Hepatic stellate cell (primary cell): Measurements from ENCODE around the gene TPGS1.

ENCODE experiments used
- DNase-seq: peaks from one replicate; pipeline ENCODE4 v3.0.0; 2011; ENCODE audit warnings: low spot score

Gene TPGS1

GRCh38 chr19:519449-519865 is 12.2 kb downstream of the TPGS1 start:
- no peak for DNase-seq

GRCh38 chr19:522726-523125 is 15.4 kb downstream of the TPGS1 start:
- DNase-seq: no peak

DNA sequence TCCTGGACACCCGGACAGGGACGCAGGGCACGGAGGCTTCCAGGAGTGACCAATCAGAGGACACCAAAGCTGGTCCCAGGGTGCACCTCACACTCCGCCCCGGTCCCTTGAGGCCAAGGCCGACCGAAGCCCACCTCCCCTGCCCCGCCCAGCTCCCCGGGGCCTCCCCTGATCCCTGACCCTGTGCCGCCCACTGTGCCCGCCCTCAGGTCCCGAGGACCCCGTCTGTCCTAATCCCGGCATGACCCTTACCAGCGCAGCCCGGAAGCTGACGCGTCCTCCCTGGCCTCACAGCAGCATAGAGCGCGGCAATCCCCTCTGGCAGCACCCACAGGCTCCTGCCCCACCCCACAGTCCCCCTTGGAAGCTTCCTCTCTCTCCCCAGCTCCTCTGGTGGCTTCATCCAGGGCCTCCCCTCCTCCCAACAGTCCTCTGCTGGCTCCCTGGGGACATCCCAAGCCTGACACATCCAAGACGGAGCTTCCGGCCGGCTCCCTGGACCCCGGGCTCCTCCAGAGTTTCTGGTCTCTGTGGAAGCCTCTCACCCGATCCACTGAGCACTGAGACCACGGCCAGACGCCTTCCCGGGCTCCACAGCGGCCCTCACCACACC is 16.9 kb downstream of the TPGS1 start:
- DNase-seq: peak; percentile 83

- no peak for DNase-seq
Measured at GRCh38 chr19:525029-525428, 17.7 kb downstream of the TPGS1 start.

GRCh38 chr19:525857-526419 is 18.6 kb downstream of the TPGS1 start:
- DNase-seq: no peak

- no peak for DNase-seq
Measured at GRCh38 chr19:530134-531008, 23.1 kb downstream of the TPGS1 start.

DNA sequence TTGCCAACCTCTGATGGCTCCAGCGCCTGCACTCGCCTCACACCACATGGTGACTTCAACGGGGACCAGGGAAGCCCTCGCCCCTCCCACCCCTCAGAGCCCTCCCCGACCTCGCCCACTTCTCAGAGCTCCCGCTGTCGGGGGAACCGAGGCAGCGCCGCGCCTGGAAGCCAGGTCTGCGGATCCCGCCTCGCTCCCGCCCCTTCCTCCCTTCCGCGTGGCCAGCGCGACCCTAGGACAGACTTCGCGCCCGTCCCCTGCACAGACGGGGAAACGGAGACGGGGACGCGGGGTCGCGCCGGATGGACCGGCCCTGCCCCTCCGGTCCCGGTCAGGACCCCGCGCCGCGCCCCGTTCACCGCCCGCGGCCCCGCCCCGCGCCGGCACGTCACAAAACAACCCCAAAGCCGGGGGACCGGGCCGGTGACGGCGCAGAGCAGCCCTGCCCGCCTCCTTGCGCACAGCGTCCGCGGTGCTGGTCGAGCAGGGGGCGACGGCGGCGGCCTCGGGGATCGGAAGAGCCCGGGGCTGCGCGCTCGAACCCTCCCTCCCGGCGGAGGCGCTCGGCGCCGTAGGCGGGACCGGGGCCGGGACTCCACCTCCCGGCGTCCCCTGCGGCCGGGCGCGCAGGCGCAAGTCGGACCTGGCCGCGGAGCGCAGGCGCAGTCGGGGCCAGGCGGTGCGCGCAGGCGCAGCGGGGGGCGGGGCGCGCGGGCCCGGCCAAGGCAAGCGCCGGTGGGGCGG is 23.9 kb downstream of the TPGS1 start:
- DNase-seq: peak; percentile 99

DNA sequence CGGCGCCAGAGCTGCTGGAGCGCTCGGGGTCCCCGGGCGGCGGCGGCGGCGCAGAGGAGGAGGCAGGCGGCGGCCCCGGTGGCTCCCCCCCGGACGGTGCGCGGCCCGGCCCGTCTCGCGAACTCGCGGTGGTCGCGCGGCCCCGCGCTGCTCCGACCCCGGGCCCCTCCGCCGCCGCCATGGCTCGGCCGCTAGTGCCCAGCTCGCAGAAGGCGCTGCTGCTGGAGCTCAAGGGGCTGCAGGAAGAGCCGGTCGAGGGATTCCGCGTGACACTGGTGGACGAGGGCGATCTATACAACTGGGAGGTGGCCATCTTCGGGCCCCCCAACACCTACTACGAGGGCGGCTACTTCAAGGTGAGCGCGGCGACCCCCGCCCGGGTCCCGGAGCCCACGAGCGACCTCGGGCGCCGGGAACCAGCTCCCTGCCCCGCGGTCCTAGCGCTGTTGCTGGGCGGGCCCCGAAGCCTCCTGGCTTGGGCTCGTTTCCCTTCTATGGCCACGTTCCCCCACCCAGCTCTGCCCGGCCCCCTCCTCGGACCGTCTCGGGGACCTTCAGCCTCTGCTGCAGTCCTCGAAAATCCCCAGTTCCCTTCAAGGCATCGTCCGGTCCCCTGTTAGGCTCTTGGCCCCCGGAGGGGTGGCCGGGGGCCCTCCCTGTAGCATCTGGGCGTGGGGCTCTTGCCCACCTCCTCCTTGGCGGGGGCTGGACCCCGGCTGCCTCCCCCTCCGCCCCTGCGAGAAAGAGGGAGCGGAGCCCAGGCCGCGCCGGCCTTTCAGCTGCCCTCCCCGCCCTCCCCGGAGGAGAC is 24.7 kb downstream of the TPGS1 start, which contains the start of gene CDC34:
Gene CDC34, plus strand, starts transcription at position 8 of the 808 bp plus-strand sequence. Its CDS starts 172 bp downstream, at position 180.
- peak; percentile 50 for DNase-seq

DNA sequence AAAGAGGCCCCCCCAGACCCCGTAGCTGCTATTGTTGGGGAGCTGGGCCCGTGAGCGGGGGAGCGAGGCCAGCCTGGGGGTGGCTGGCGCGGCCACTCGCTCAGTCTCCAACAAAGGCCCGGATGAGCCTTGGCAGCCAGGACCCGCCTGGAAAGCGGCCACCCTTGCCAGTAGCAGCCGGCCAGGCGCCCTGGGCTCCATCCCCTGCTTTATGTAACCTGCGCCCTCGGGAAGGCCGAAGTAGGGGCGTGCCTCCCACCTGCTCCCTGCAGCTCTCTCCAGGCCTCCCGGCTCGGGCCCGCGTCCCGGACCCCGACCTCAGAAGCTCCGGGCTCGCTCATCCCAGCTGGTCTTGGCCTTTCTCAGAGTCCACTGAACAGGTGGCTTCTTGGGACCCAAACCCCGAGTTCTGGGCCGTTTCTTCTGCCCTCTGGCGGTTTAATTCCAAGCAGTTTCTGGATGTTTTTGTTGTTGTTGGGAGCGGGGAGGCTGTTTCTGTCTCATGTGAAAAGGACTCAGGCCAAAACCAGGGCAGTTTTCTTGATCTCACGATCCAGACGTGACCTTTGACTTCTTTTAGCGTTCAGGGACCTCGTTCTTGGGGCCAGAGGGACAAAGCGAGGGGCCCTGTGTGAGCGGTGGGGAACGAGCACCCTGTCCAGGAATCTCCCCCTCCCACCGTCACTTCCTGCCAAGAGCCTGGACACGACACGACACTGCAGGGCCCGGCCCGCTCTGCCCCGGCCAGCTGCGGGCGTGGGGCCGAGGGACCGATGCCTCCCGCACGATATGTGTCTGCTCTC is 25.5 kb downstream of the TPGS1 start:
- DNase-seq: peak; percentile 83

DNA sequence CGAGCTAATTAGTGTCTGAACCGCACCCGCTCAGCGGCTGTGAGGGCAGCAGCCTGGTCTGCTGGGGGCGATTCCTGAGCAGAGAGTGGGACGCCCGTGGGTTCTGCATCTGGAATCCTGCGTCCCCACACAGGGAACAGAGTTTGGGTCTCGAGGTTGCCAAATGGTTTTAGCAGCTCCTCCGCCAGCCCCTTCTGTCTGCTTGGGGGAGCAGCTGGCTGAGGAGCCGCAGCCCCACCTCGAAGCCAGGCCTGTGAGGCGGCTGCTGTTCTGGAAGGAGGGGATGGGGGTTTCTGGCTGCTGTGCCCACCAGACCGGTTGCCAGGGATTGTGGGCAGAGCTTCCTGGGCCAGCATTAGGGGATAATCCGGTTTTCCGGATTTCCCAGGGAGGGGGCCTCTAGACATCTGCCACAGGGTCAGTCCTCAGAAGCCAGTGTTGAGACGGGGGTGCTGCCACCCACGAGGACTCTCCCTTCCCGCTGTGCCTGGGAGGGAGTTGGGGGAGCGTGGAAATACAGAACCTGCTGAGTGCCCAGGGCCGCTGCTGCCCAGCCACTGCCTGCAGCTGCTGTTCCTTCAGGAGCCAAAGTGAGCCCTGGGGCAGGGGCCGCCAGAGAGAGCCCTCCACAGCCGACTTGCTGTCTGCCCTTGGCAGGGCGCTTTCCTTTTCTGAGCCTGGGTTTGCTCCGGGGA is 26.2 kb downstream of the TPGS1 start:
- DNase-seq: no peak

- DNase-seq: no peak
Measured at GRCh38 chr19:534088-534487, 26.8 kb downstream of the TPGS1 start.

- no peak for DNase-seq
Measured at GRCh38 chr19:535017-535835, 27.9 kb downstream of the TPGS1 start.

- DNase-seq: no peak
Measured at GRCh38 chr19:536031-536880, 29.0 kb downstream of the TPGS1 start.

DNA sequence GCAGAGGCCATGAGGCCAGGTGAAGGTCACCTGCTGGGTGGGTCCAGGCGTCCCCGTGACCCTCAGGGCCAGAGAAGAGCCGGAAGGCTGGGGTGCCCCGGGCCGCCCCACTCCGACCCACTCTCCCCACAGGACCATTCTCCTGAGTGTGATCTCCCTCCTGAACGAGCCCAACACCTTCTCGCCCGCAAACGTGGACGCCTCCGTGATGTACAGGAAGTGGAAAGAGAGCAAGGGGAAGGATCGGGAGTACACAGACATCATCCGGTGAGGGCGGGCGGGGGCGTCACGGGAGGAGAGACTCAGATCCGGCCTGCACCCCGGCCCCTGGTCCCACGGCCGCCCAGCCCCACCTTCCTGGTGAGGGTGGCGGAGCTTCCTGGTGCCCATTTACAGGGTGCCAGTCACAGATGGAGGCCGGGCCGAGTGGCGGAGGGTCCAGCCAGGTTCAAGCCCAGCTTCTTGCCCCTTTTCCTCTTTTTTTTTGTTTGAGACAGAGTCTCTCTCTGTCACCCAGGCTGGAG is 29.6 kb downstream of the TPGS1 start:
- DNase-seq: no peak

DNA sequence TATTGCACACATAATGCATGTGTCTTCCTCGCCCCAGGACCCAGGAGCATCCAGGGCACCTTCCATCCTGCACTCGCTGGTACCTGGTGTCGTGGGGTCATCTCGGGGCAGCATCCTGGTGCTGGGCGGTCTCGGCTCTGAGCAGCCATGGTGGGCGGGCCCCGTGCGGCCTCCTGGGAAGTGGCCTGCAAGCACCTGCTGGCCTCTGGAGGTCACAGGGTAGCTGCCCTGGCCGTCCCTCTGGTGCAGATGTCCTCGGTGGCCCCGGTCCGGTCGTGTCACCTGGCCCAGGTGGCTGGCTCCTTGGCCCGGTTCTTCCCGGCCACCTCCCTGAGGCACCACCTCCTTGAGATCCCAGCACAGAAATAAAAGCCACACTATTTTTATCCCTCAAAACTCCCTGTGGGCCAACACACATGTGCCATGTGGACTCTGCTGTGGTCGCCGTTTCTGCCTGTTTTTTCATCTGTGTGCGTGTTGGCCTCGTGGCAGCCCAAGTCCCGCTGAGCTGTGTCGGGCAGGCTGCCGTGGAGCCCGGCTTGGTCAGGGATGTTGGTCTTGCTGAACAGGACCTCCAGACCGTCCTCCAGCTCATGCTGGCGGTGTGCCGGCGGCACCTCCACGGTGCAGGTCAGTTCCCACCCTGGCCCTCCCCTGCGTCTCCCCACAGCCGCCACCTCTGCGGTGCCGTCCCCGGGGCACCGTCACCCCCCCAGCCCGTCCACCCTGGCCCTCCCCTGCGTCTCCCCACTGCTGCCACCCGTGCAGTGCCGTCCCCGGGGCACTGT is 31.5 kb downstream of the TPGS1 start:
- no peak for DNase-seq

DNA sequence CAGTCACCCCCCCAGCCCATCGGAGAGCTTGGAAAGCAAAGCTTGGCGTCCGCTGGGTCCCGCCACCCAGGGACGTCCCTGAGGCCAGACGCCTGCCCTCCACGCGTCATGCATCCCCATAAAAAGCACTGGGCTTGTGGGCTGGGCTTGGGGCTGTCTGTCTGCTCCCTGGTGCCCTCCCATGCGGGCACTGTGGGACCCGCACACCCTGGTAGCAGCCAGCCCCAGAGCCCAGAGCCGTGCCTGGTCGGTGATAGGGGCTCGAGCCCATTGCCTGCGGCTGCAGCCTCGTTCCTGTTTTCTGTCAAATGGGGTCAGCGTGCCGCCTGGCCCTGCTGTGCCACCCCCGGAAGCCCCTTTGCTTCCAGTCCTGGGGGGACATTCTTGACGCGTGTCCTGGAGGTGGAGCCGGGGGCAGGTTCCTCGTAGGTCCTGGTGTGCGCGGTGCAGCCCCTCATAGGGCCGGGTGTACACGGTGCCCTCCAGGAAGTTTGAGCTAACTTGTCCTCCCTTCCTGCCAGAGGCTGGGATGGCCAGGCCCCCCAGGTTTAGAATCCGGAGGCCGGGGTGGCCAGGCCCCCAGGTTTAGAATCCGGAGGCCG is 32.2 kb downstream of the TPGS1 start:
- no peak for DNase-seq
